ENCODE data around the gene RCAN3. TPM values are rescaled to one million over a fixed set of nuclear protein-coding genes. Genes with fewer than 3 reads are reported as not detected.

RCAN3 gene
- total RNA-seq, 1 donor = 5.1 TPM

DNA sequence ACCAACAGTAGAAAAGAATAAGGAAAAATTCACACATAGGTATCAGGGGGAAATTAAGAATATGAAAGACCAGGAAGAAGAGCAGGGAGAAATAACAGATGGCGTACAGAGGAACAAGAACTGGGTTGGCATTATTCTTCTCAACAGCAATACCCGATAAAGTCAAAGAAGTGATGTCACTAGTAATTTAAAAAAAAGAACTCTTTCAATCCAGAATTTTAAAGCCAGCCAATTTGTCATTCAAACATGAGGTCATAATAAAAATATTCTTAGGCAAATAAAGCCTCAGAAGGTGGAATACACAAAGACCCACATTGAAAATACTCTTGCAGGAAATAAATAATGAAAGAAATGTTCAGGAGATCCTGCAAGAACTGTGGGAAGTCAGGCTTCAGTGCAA, 62.1 kb downstream of the RCAN3 start:
- no peak for DNase-seq (ENCODE audit: low read depth)
- no peak for TF ChIP-seq CTCF (IDR thresholded peaks at IDR 0.05; ENCODE audit: insufficient read depth, low read length)
- H3K4me3 ChIP-seq (ENCODE audit: low read depth, low read length) = no peak overlapping the region

GRCh38 chr1:24566236-24566867, 63.7 kb downstream of the RCAN3 start:
- H3K4me3 ChIP-seq (ENCODE audit: low read depth, low read length) = no peak overlapping the region
- TF ChIP-seq CTCF (IDR thresholded peaks at IDR 0.05; ENCODE audit: insufficient read depth, low read length) = no peak
- DNase-seq (ENCODE audit: low read depth) = no peak

DNA sequence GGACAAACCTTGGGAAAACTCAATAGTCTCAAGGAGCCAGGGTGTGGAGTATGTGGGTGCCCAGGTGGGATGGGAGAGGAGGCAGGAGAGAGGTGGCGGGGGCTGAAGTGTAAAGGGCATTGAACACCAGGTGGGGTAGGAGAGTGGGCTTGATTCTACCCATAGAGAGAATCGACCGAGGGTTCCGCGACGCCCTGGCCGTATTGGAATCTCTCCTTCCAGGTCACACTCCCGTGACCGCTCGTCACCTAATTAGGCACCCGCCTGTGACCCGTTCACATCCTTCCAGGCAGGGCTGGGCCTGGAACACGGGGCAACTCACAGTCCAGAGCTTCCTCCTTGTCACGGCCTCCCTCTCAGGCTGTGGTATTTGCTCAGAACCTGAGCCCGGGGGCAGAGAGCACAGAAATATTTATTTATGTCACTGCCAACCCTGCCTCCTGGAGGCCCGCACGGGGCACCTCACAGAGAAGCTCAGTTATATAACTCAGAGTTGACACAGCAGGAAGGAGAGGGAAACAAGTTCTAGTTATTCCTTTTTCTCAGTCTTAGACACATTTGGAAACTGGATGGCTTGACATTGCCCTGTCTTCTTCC, 65.3 kb downstream of the RCAN3 start:
- H3K4me3 ChIP-seq (ENCODE audit: low read depth, low read length) = no peak overlapping the region
- DNase-seq (ENCODE audit: low read depth) = no peak
- no peak for TF ChIP-seq CTCF (IDR thresholded peaks at IDR 0.05; ENCODE audit: insufficient read depth, low read length)

GRCh38 chr1:24568475-24568874, 65.8 kb downstream of the RCAN3 start:
- TF ChIP-seq CTCF (IDR thresholded peaks at IDR 0.05; ENCODE audit: insufficient read depth, low read length) = no peak
- no peak overlapping the region for H3K4me3 ChIP-seq (ENCODE audit: low read depth, low read length)
- no peak for DNase-seq (ENCODE audit: low read depth)

GRCh38 chr1:24570265-24571125, 67.9 kb downstream of the RCAN3 start:
- DNase-seq (ENCODE audit: low read depth) = no peak
- H3K4me3 ChIP-seq (ENCODE audit: low read depth, low read length) = no peak overlapping the region
- TF ChIP-seq CTCF (IDR thresholded peaks at IDR 0.05; ENCODE audit: insufficient read depth, low read length) = no peak

DNA sequence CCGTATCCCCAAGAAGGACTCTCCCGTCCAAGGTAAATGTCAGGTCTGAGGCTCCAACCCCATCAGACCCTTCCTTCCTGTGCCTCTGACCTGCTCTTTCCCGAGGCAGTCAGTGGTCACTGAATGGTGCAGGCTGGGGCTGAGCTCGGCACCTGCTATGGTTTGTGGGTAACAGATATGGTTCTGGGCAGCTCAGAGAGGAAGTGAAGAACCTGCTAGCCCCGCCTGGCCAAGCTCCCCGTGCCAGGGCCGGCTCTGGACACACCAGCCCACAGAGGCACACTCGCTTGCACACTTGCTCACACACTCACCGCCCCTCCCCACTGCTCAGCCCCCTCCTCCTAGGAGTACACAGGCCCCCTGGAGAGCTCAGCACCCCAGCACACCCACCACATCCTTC, 69.7 kb downstream of the RCAN3 start:
- no peak overlapping the region for H3K4me3 ChIP-seq (ENCODE audit: low read depth, low read length)

More for the DNA sequence above, 69.7 kb downstream of the RCAN3 start:
- no peak for DNase-seq (ENCODE audit: low read depth)
- no peak for TF ChIP-seq CTCF (IDR thresholded peaks at IDR 0.05; ENCODE audit: insufficient read depth, low read length)

All from fibroblast of the aortic adventitia (primary cell).